Measurements from ENCODE around the gene CD200. TPM values are rescaled to one million over a fixed set of nuclear protein-coding genes. Genes with fewer than 3 reads are reported as not detected.

Gene CD200
- total and polyA plus RNA-seq, 10 of the 15 experiments (the other 5 are each of a cell fraction or from before 2014, with no cell fraction given): 21.2 to 84.3 (median 33.2) TPM

DNA sequence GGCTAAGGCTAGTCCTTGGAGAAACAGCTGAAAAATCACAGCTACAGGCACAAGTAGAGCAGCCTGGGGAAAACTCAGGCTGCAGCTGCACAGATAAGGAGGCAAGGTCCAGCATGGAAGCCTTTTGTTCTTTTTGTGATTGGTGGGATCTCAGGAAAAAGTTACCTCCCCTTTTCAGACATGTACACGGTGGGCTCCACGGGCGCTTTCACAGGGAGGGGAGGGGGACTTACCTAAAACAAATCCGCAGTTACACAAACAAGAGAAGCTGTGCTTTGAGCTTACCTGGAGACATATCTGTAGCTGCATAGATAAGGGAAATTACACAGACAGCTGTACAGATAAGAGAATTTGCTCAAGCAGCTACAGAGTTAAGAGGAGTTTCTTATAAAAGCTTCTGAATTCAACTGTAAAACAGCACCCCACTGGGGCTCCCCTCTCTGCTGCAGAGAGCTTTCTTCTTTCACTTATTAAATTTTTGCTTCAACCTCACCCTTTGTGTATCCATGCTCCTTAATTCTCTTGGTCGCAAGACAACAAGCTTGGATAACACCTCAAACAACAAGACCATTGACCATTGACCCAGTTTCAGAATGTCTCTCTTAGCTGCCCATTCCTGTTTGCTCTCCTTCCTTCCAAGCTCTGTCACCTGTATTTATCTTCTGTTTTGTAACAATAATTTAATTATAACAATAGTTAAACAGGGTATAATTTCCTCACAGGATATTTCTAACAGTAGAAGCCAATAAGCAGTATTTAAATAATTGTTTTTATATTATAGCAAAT lies 10.9 kb upstream of the CD200 start:
- H3K4me2 ChIP-seq (ENCODE audit: control insufficient read depth, insufficient read depth): no peak overlapping the region
- WGBS (ENCODE audit: insufficient coverage, insufficient replicate concordance, low lambda C conversion rate, missing lambda C conversion rate): 87% methylated on average over 5 of the region's 5 CpGs
- no peak overlapping the region for H3K4me3 ChIP-seq
- RAD21 ChIA-PET (ENCODE audit: unreplicated experiment): interaction anchor here (0.9 to 8.8 kb wide), 11 partner anchors 9 to 211 kb away, joined by 3 to 75 read pairs (median 4); partner anchors contain the start of genes CD200 and SLC9C1
- no peak overlapping the region for H3K27ac ChIP-seq (ENCODE audit: control insufficient read depth, insufficient read depth)
- BruUV-seq (replicated peaks): no TSS peak
- in situ Hi-C loops (cut with MboI): loop anchor here (5.0 kb wide), 1 partner anchor 200 kb away; no protein-coding TSS in a partner anchor
- no peaks in the 10 kb centered on the region for H3K79me2 ChIP-seq (ENCODE audit: control insufficient read depth, insufficient read depth, low read length)
- H3K4me1 ChIP-seq (ENCODE audit: control insufficient read depth, insufficient read depth, low read length): no peaks in the 10 kb centered on the region
- ATAC-seq (no peak), DNase-seq (ENCODE audit: low read depth, low spot score) (no peak), FAIRE-seq (no peak)
- no peak for TF ChIP-seq KLF5 (IDR thresholded peaks at IDR 0.05; ENCODE audit: partially characterized antibody)
- TF ChIP-seq LARP7 (IDR thresholded peaks at IDR 0.05): no peak
- TF ChIP-seq RB1 (IDR thresholded peaks at IDR 0.05; ENCODE audit: borderline replicate concordance): no peak
- TF ChIP-seq TCF12 (IDR thresholded peaks at IDR 0.05; ENCODE audit: low read depth, low read length): no peak
- no peak for TF ChIP-seq FOXM1 (IDR thresholded peaks at IDR 0.05; ENCODE audit: low read depth, low read length)
- SMC1A ChIA-PET (ENCODE audit: uncharacterized antibody, unreplicated experiment): interaction anchor here (0.6 to 9.2 kb wide), 29 partner anchors 9 to 321 kb away, joined by 3 to 97 read pairs (median 4); partner anchors contain the start of genes CD200 and SLC9C1
- no peaks in the 10 kb centered on the region for H3K27me3 ChIP-seq (replicated peaks in 1 of 2; ENCODE audit: control insufficient read depth in 2 of 2, insufficient read depth in 2 of 2, low read length in 1 of 2)
- H3K9ac ChIP-seq (ENCODE audit: control insufficient read depth, insufficient read depth, low read length): no peak overlapping the region
- no peak overlapping the region for H2AFZ ChIP-seq (ENCODE audit: control insufficient read depth, low read depth, low read length)
- H3K9me3 ChIP-seq (replicated peaks; ENCODE audit: control insufficient read depth, insufficient read depth, low read length): no peaks in the 10 kb centered on the region
- H3K36me3 ChIP-seq (ENCODE audit: control insufficient read depth in 2 of 2, insufficient read depth in 2 of 2, low read length in 1 of 2): no peaks in the 10 kb centered on the region
- no peaks in the 10 kb centered on the region for H4K20me1 ChIP-seq (ENCODE audit: control insufficient read depth, insufficient read depth)
- CTCF ChIA-PET: interaction anchor here (0.6 to 9.1 kb wide), 16 partner anchors 9 to 212 kb away, joined by 3 to 103 read pairs (median 4); partner anchors contain the start of genes CD200 and SLC9C1
- POLR2A ChIA-PET: interaction anchor here (0.6 to 2.2 kb wide), 4 partner anchors 12 to 210 kb away, joined by 3 to 8 read pairs (median 6); partner anchors contain the start of gene CD200
- intact Hi-C loops (cut with micrococcal nuclease; ENCODE audit: unreplicated experiment): no loop called here

Measured in GM12878 (cell line).